GM13977 (cell line): ENCODE results near the gene CD200R1L.

Source experiments
- DNase-seq: peaks from one replicate; pipeline ENCODE4 v3.0.0; 2012; ENCODE audit warnings: low spot score
- CTCF ChIP-seq: IDR thresholded peaks from 2 replicates; pipeline ENCODE4 v1.5.1; 2012; ENCODE audit warnings: mild to moderate bottlenecking, control low read depth; ENCODE audit not compliant: insufficient read depth; ENCODE audit errors: extremely low read depth, missing control alignments
- in situ Hi-C: fragments of 300-500 bp; cut with MboI; formaldehyde crosslinking; loops from one replicate; pipeline ENCODE4 v1.12.0; 2022; ENCODE audit warnings: low sequenced_read_pairs, low pct_unique_long_range_greater_than_20kb, mixed read lengths, inconsistent platforms; ENCODE audit not compliant: unreplicated experiment

CD200R1L gene

GRCh38 chr3:112874725-112875124 is 28.1 kb upstream of the CD200R1L start:
- in situ Hi-C loops: no loop called here
- TF ChIP-seq CTCF: no peak
- DNase-seq: no peak

DNA sequence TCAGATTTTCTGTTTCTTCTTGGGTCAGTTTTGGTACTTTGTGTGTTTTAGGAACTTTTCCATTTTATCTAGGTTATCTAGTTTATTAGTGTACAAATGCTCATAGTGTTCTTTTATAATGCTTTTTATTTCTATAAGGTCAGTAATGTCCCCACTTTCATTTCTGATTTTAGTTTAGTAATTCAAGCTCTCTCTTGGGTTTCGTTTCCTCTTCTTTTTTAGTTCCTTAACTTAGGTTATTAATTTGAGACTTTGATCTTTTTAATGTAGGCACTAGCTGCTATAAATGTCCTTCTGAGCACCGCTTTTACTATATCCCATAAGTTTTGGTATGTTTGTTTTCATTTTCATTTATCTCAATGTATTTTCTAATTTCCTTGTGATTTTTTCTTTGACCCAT is 27.0 kb upstream of the CD200R1L start:
- TF ChIP-seq CTCF: no peak
- in situ Hi-C loops: no loop called here
- DNase-seq: peak; percentile 19

- no peak for TF ChIP-seq CTCF
- no peak for DNase-seq
- in situ Hi-C loops: no loop called here
These were observed 25.1 kb upstream of the CD200R1L start for GRCh38 chr3:112871735-112872134.

DNA sequence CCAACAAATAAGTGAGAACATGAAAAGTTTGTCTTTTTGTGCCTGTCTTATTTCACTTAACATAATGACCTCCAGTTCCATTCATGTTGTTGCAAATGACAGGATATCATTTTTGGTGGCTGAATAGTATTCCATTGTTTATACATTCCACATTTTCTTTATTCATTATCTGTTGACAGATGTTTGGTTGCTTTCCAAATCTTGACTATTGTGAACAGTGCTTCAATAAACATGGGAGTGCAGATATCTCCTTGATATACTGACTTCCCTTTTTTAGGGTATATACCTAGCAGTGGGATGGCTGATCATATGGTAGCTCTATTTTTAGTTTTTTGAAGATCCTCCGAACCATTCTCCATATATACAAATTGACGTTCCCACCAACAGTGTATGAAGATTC is 19.1 kb upstream of the CD200R1L start:
- in situ Hi-C loops: no loop called here
- TF ChIP-seq CTCF: no peak
- DNase-seq: no peak

DNA sequence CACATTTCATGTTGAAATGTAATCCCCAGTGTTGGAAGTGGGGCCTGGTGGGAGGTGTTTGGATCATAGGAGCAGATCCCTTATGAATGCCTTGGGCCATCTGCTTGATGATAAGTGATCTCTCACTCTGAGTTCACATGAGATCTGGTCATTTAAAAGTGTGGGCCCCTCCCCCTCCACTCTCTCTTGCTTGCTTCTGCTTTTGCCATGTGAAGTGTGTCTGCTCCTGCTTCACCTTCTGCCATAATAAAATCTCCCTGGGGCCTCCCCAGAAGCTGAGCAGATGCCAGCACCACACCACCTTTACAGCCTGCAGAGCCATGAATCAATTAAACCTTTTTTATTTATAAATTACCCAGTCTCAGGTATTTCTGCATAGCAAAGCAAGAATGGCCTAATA is 14.2 kb upstream of the CD200R1L start:
- in situ Hi-C loops: no loop called here
- no peak for DNase-seq
- no peak for TF ChIP-seq CTCF

DNA sequence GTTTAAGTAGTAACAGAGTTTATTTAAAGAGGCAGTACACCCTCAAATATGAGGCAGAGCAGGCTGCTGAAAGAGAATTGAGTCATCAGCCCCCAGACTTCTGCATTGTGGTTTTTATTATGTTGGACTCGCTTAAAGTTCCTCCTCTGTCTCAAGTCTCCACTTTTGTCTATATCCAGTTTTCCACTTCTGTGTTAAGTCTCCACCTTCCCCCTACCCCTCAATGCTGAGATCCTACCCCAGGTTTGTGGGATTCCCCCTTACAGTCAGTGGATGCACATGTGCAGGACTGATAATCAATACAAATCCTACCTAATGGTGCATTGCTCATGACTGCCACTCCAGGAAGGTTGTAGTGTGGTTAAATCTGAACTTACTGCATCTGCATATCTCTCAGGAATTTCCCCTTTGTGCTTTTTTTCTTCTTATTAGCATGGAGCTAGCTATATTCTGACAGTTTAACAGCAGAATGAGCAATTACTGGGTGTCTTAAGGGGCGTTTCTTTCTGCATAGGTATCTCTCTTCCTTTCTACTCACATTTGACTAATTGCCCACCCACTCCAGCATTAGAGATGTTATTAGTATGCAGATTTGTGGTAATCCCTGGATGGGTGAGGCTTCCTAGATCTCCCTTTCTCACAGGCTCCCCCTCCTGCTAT is 11.9 kb upstream of the CD200R1L start:
- no peak for DNase-seq
- in situ Hi-C loops: no loop called here
- no peak for TF ChIP-seq CTCF
